NCI-H2107 treated with DMSO at 0.1 percent for 48 hours (cell line): ENCODE results near the gene PRKAB2.
"Not testable (repeated sequence)": the region's sequence is repeated elsewhere in the genome, so short reads cannot be mapped to it uniquely, and the experiment has no call there.

Experiments
- DNase-seq: peaks from one replicate; lab custom pipeline; 2025; ENCODE audit not compliant: unreplicated experiment; lab: John Stamatoyannopoulos, UW

Gene PRKAB2

DNA sequence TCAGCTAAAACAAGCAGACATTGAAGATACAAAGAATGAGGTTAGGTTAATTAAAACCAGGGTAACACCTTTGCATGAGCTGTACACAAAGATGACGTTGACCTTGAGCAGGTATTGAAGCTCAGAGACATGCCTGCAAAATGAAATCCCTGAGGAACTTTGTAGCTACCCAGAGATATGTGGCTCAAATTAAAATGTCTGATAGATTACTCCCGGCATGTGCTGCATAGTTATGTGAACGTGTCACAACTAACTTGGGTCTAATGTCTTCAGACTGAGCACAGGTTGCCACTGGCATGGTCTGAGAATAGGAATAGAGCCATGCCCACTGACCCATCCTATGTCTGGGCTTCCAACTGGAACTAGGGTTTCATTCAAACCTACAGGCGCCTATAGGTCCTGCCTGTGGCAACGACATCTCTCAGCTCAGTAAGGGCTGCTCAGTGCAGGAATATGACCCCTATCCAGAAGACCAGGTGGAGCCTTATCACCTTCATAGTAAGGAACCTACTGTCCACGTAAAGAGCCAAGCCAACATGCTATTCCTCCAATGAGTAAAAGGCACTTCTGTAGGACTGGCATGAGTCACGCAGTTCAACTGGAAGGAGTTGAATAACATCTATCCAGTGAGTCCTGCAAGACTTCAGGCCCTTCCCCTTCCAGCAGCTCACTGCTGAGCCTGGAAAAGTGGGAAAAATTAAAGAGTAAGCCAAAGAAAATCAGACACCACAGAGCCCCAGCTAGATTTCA lies 60.7 kb downstream of the PRKAB2 start:
- no peak for DNase-seq

- no peak for DNase-seq
Measured at GRCh38 chr1:147110872-147111271, 61.4 kb downstream of the PRKAB2 start.

GRCh38 chr1:147110434-147110833 lies 61.8 kb downstream of the PRKAB2 start:
- no peak for DNase-seq

- DNase-seq, result no peak
Measured at GRCh38 chr1:147109762-147110161, 62.5 kb downstream of the PRKAB2 start.

DNA sequence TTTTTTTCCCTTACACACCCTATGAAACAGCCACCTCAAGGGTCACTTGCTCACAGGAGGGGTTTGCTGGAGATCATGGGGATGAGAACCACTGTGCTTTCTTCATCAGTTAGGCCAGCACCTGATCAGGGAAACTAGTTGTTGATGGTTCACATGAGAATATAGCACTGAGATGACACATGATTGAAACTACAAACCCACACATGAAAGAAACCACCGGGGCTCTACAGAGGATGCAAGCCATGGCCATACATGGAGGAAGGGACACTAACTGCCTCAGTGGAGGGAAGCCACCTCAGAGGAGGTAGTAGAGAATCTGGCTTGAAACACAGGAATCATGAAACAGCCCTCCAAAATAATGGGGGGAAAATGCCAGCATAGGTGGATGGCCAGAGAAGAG lies 63.2 kb downstream of the PRKAB2 start:
- no peak for DNase-seq

- DNase-seq, result not testable (repeated sequence)
Measured at GRCh38 chr1:147106407-147106881, 65.8 kb downstream of the PRKAB2 start.

GRCh38 chr1:147105909-147106308 lies 66.4 kb downstream of the PRKAB2 start:
- DNase-seq, result no peak
